Karpas-422 (cell line): ENCODE results near the gene CHD8. TPM values are rescaled to one million over a fixed set of nuclear protein-coding genes. Genes with fewer than 3 reads are reported as not detected.

Experiments used
- DNase-seq: peaks from one replicate; pipeline ENCODE4 v3.0.0-alpha.2; 2015
- H2AFZ ChIP-seq: fragments of 200-600 bp; sonication (generic); 2 replicates; pipeline ENCODE4 v1.6.1; 2014; ENCODE audit warnings: antibody characterized with exemption, low read length, mixed read lengths
- H3K27ac ChIP-seq: fragments of 200-600 bp; sonication (generic); 2 replicates; pipeline ENCODE4 v1.5.1; 2014; ENCODE audit warnings: mild to moderate bottlenecking, low read length, moderate library complexity
- H3K27me3 ChIP-seq: fragments of 200-600 bp; sonication (generic); 2 replicates; pipeline ENCODE4 v1.6.1; 2014; ENCODE audit warnings: low read length, mixed read lengths
- H3K36me3 ChIP-seq: fragments of 200-600 bp; sonication (generic); 2 replicates; pipeline ENCODE4 v1.6.1; 2014; ENCODE audit warnings: low read length, mixed read lengths; ENCODE audit not compliant: insufficient read depth
- H3K4me1 ChIP-seq: fragments of 200-600 bp; sonication (generic); 2 replicates; pipeline ENCODE4 v1.6.1; 2014; ENCODE audit warnings: mild to moderate bottlenecking, low read length, mixed read lengths
- H3K4me2 ChIP-seq: fragments of 200-600 bp; sonication (generic); 2 replicates; pipeline ENCODE4 v1.6.1; 2014; ENCODE audit warnings: low read length, low read depth, mild to moderate bottlenecking; ENCODE audit not compliant: poor library complexity, severe bottlenecking
- H3K4me3 ChIP-seq: fragments of 200-600 bp; sonication (generic); 2 replicates; pipeline ENCODE4 v1.5.1; 2014; ENCODE audit warnings: mild to moderate bottlenecking, antibody characterized with exemption, low read length, mixed read lengths
- H3K79me2 ChIP-seq: fragments of 200-600 bp; sonication (generic); 2 replicates; pipeline ENCODE4 v1.6.1; 2014; ENCODE audit warnings: mild to moderate bottlenecking, low read length, mixed read lengths
- H3K9ac ChIP-seq: fragments of 200-600 bp; sonication (generic); 2 replicates; pipeline ENCODE4 v1.6.0; 2014; ENCODE audit warnings: low read length
- H3K9me2 ChIP-seq: fragments of 200-600 bp; sonication (generic), shearing (Covaris generic); replicated peaks from 2 replicates; pipeline ENCODE4 v1.6.0; 2014; ENCODE audit warnings: mild to moderate bottlenecking, low read length, moderate library complexity; ENCODE audit not compliant: insufficient read depth
- H3K9me3 ChIP-seq: fragments of 300-700, 200-600 bp; sonication (generic); 2 replicates; pipeline ENCODE4 v1.6.1; 2014; ENCODE audit warnings: low read length, mixed read lengths
- H4K20me1 ChIP-seq: fragments of 200-600 bp; sonication (generic); 2 replicates; pipeline ENCODE4 v1.6.1; 2014; ENCODE audit warnings: mild to moderate bottlenecking, antibody characterized with exemption, low read length, low read depth; ENCODE audit not compliant: insufficient read depth
- total RNA-seq: library from RNA; depleted of rRNA; stranded (reverse); fragments of >200 nt; shearing (Covaris generic); gene quantifications from 2 replicates; pipeline ENCODE4 v1.2.3, GENCODE V29; 2014; ENCODE audit warnings: low replicate concordance

The CHD8 gene
- total RNA-seq, 1 experiment from 2014 or later = 158 TPM

GRCh38 chr14:21426692-21427091 lies 29.2 kb downstream of the CHD8 start:
- H4K20me1 ChIP-seq = peaks cover 12% of the 10 kb centered on the region
- no peaks in the 10 kb centered on the region for H3K9me3 ChIP-seq
- no peak overlapping the region for H3K4me3 ChIP-seq
- H2AFZ ChIP-seq = no peak overlapping the region
- H3K4me1 ChIP-seq = no peaks in the 10 kb centered on the region
- H3K4me2 ChIP-seq = no peak overlapping the region
- no peak for DNase-seq
- H3K27me3 ChIP-seq = no peaks in the 10 kb centered on the region
- no peak overlapping the region for H3K9ac ChIP-seq
- no peak overlapping the region for H3K27ac ChIP-seq
- peaks cover 72% of the 10 kb centered on the region for H3K79me2 ChIP-seq
- no peaks in the 10 kb centered on the region for H3K9me2 ChIP-seq
- H3K36me3 ChIP-seq = peaks cover 82% of the 10 kb centered on the region

DNA sequence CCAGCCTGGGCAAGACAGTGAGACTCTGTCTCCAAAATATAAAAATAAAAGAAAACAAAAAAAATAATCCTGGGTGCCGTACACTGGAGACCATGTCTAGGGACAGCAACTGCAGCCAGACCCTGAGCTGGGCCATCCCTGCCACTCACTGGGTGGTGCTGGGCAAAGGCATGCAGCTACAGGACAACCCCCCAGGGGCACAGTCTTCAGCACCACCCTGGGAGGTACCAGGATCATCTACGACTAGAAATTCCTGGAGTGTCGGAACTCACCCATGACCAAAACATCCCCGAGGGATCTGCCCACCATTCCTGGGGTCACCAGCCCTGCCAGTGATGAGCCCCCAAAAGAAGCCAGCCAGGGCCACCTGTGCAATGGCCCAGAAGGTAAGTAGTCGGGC lies 36.4 kb downstream of the CHD8 start:
- no peaks in the 10 kb centered on the region for H3K4me1 ChIP-seq
- no peaks in the 10 kb centered on the region for H3K27me3 ChIP-seq
- no peak overlapping the region for H2AFZ ChIP-seq
- peaks cover 63% of the 10 kb centered on the region for H3K36me3 ChIP-seq
- H3K9me3 ChIP-seq = no peaks in the 10 kb centered on the region
- no peak overlapping the region for H3K4me2 ChIP-seq
- H3K79me2 ChIP-seq = peaks cover 28% of the 10 kb centered on the region
- no peak overlapping the region for H3K4me3 ChIP-seq
- no peak for DNase-seq
- H3K9ac ChIP-seq = no peak overlapping the region
- H3K27ac ChIP-seq = no peak overlapping the region
- 0 out of 2 replicates have a peak, but pooled peaks cover 5% of the 10 kb centered on the region for H4K20me1 ChIP-seq
- H3K9me2 ChIP-seq = no peaks in the 10 kb centered on the region

GRCh38 chr14:21415329-21415728 lies 40.6 kb downstream of the CHD8 start:
- H3K9ac ChIP-seq = no peak overlapping the region
- peaks cover 12% of the 10 kb centered on the region for H3K79me2 ChIP-seq
- no peak overlapping the region for H3K27ac ChIP-seq
- H3K36me3 ChIP-seq = peaks cover 68% of the 10 kb centered on the region
- no peak overlapping the region for H2AFZ ChIP-seq
- H3K9me3 ChIP-seq = no peaks in the 10 kb centered on the region
- no peak overlapping the region for H3K4me2 ChIP-seq
- H3K27me3 ChIP-seq = no peaks in the 10 kb centered on the region
- H3K9me2 ChIP-seq = no peaks in the 10 kb centered on the region
- H3K4me3 ChIP-seq = no peak overlapping the region
- DNase-seq = no peak
- H4K20me1 ChIP-seq = no peaks in the 10 kb centered on the region
- H3K4me1 ChIP-seq = no peaks in the 10 kb centered on the region

DNA sequence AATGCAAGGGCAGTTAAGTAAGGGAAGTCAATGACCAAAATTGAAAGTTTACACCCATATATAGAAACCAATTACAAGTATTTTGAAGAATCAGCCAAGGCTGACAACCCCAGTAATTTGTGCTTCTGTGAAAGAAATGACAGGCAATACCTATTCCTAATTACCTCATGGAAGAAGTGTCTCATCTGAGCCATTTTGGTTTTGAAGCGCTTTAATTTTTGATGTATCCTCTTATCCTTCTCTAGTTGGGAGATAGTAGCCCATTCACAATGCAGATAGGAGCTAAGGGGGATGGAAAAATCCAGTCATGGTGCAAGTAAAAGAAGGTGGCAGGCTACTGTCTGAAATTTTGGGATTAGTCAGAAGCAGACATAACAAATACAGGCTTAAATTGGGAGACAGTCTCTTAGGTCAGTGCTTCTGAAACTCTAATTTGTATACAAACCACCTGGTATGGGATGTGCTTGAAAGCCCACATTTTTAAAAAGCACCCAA lies 41.7 kb downstream of the CHD8 start:
- Histone ChIP-seq H3K4me2 (no peak overlapping the region), H3K9ac (no peak overlapping the region), H3K79me2 (peaks cover 5% of the 10 kb centered on the region), H3K9me3 (no peaks in the 10 kb centered on the region), H3K4me3 (no peak overlapping the region), H2AFZ (no peak overlapping the region), H4K20me1 (no peaks in the 10 kb centered on the region), H3K4me1 (no peaks in the 10 kb centered on the region), H3K27ac (no peak overlapping the region), H3K27me3 (no peaks in the 10 kb centered on the region), H3K9me2 (no peaks in the 10 kb centered on the region), H3K36me3 (peaks cover 71% of the 10 kb centered on the region)
- no peak for DNase-seq

GRCh38 chr14:21408147-21408546 lies 47.8 kb downstream of the CHD8 start:
- Histone ChIP-seq H2AFZ (no peak overlapping the region), H3K27me3 (no peaks in the 10 kb centered on the region), H3K4me1 (no peaks in the 10 kb centered on the region), H3K4me3 (no peak overlapping the region), H3K9ac (no peak overlapping the region), H3K4me2 (no peak overlapping the region), H3K9me2 (no peaks in the 10 kb centered on the region), H3K36me3 (peaks cover 84% of the 10 kb centered on the region), H3K9me3 (no peaks in the 10 kb centered on the region), H4K20me1 (no peaks in the 10 kb centered on the region), H3K79me2 (peaks cover 13% of the 10 kb centered on the region; the same call in 1 of the 2 replicates), H3K27ac (no peak overlapping the region)
- no peak for DNase-seq

- no peak overlapping the region for H3K27ac ChIP-seq
- H3K9me3 ChIP-seq = no peaks in the 10 kb centered on the region
- H2AFZ ChIP-seq = no peak overlapping the region
- no peaks in the 10 kb centered on the region for H4K20me1 ChIP-seq
- no peak overlapping the region for H3K9ac ChIP-seq
- H3K9me2 ChIP-seq = no peaks in the 10 kb centered on the region
- H3K36me3 ChIP-seq = peaks cover 91% of the 10 kb centered on the region
- H3K27me3 ChIP-seq = no peaks in the 10 kb centered on the region
- H3K4me2 ChIP-seq = no peak overlapping the region
- H3K4me3 ChIP-seq = no peak overlapping the region
- no peaks in the 10 kb centered on the region for H3K4me1 ChIP-seq
- H3K79me2 ChIP-seq = peaks cover 10% of the 10 kb centered on the region; the same call in 1 of the 2 replicates
- no peak for DNase-seq
Measured at GRCh38 chr14:21406213-21406612, 49.7 kb downstream of the CHD8 start.

- Histone ChIP-seq H3K4me1 (no peaks in the 10 kb centered on the region), H2AFZ (no peak overlapping the region), H3K27me3 (no peaks in the 10 kb centered on the region), H3K79me2 (peaks cover 9% of the 10 kb centered on the region; the same call in 1 of the 2 replicates), H3K9me3 (no peaks in the 10 kb centered on the region), H3K27ac (no peak overlapping the region), H3K9ac (no peak overlapping the region), H4K20me1 (no peaks in the 10 kb centered on the region), H3K9me2 (no peaks in the 10 kb centered on the region), H3K36me3 (peaks cover 91% of the 10 kb centered on the region), H3K4me3 (no peak overlapping the region), H3K4me2 (no peak overlapping the region)
- no peak for DNase-seq
Measured at GRCh38 chr14:21405097-21405496, 50.8 kb downstream of the CHD8 start.

DNA sequence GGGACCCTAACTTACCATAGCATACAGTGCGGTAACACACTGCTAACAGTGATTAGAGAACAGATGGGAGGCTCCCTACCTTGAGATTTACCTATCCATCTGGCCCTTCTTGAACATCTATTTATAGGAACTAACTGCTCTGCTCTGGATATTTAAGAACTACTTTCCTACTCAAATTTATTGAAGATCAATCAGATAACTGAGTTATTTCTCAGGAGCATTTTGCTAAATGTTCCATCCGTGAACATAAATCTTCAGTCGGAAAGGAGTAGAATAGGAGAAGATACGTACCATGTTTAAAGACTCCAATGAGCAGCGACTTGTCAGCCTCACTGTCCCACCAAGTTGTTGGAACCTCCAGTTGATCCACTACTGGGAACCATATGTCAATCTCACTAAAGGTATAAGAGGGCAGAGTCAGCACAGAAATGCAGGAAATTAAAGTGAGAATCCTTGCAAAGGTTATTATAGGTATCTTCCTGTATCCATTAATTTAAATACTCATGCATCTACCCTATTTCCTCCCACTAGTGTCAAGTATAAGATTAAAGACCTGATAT lies 56.5 kb downstream of the CHD8 start:
- Histone ChIP-seq H3K4me1 (no peaks in the 10 kb centered on the region), H3K36me3 (peaks cover 83% of the 10 kb centered on the region), H3K27me3 (no peaks in the 10 kb centered on the region), H3K4me2 (no peak overlapping the region), H3K9me3 (no peaks in the 10 kb centered on the region), H3K9ac (no peak overlapping the region), H3K4me3 (no peak overlapping the region), H3K27ac (no peak overlapping the region), H3K9me2 (no peaks in the 10 kb centered on the region), H2AFZ (no peak overlapping the region), H3K79me2 (peaks cover 11% of the 10 kb centered on the region; the same call in 1 of the 2 replicates), H4K20me1 (0 out of 2 replicates have a peak, but pooled peaks cover 7% of the 10 kb centered on the region)
- DNase-seq = no peak
